Putamen (tissue), 1 donor: ENCODE data around the gene UXS1.

Source experiments
- DNase-seq: peaks from one replicate; pipeline ENCODE4 v3.0.0-alpha.2; 2016; ENCODE audit warnings: low spot score

The UXS1 gene

DNA sequence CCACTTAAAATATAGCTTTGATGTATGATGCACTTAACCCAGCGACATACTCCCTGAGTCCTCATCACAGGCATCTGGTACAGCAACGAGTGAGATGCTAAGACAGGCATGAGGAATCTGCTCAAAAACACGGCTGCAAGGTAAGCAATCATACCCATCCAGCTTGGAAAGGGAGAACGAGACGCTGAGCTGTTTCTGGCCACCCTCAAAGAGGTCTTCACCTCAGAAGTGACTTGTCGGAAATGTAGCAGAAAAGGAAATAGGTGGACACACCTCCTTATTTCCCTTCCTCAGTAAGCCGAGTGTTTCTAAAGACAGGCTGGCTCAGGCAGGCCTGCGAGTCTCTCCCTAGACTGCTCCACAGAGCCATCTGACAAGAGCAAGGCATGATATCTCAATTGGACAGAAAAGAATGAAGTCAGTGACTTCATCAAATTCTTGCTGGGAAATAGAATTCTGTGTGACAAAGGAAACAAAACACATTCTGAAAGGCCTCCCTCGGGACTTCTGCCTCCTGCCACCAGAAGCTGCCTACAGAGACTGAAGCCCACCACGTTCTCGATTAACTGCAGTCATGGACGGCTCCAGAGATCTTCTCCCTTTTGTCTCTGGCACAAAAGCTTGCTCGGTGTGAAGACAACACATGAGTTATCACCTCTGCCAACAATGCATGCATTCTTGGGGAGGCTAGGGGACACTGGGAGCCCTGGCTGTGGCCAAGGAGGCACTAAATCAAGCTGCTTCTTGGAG is 84.3 kb downstream of the UXS1 start:
- DNase-seq = no peak

DNA sequence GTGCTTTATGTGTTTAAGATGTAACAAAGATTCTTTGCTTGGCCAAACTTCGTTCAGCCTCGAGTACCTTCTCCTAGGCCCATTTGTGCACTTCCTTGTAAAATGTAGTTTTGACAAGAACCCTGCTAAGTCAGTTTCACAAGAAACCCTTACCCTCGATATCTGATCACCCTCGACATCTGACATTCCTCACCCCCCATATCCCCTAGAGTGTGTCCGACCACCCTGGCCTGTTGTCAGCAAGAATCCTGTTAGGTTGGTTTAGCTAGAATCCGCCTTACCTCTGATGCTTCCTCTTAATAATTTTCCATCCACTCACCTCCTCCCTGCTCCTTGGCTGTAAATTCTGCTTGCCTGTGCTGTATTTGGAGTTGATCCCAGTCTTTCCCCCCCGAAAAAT is 85.3 kb downstream of the UXS1 start:
- no peak for DNase-seq

DNA sequence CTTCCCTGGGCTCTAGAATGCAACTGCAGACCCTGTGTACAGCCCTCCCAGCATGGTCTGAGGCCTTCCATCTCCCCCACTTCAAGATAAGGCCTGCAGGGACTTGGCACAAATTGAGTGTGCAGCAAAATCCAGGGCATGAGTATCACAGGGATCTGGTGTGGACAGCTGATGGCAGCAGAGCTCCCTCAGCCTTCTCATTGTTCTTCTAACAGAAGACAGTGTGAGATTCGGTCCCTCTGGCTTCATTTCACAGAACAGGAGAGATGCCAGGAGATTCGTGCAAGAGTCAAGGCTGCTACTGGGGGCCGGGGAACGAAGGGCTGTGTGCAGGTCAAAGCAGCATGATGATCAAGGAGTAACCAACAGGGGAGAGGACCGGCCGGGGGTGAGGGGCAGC is 85.8 kb downstream of the UXS1 start:
- DNase-seq = peak; percentile 17

DNA sequence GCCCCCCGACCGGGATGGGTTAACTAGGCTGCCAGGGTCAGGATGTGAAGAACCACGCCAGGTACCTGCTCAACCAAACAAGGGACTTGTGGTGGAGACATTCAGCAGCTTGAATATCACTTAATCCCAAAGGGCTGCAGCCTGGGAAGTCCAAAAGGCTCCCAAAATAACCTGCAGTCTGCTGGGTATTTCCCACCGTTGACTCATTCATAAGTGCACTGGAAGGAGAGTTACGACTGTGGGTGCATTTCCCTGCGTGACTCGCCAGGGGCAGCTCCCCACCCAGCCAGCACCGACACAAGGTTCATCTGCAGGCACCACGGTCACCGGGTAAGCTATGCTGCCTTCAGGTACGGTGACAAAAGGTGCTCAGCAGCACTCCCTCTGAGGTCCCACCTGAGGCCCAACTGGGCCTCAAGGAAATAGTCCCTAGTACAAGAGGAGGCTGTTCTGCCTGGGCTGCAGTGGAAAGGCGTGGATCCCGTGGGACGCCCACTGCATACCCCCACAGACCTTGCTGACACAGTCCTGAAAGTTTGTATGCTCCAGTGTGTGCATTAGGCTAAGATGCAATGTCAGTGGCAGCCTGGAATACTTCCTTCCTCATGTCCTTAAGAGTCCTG is 86.5 kb downstream of the UXS1 start:
- DNase-seq = no peak

DNA sequence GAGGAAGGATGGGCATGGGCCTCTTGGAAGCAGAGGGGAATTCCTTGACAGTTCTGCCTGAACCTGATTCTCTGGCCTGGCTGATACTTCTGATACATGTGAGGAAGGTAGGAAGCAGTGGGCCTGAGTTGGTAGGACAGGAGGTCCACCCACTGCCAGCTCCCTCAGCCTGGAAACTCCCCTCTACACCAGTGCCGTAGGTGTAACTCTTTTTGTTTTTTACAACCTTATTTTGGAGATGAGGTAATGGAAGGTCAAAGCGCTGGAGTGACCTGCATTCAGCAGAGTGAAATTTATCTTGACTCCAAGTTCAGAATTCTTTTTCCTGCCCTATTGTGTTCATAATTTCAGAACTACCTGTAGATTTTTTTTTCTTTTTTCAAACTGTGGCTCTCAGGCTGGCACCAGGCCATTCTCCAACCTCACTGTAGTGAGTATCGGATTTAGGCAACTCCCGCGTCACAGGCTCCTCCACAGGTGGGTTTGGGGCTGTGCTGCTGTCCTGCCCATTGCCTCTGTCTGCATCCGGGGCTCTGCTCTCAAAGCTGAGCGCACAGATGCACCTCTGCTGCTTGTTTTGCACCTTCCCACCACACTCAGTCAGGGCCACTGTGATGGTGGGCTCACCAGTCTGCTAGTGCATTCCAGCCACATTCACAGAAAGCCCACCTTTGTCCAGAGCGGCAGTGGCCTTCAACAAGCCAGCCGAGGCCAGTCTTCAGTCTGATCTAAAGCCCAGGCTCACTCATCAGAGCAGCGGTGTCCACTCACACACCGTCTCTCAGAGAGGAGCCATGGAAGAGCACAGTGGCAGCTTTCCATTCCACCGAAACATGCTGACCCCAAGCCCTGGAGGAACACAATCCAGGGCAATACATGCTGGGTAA is 87.2 kb downstream of the UXS1 start:
- no peak for DNase-seq

DNA sequence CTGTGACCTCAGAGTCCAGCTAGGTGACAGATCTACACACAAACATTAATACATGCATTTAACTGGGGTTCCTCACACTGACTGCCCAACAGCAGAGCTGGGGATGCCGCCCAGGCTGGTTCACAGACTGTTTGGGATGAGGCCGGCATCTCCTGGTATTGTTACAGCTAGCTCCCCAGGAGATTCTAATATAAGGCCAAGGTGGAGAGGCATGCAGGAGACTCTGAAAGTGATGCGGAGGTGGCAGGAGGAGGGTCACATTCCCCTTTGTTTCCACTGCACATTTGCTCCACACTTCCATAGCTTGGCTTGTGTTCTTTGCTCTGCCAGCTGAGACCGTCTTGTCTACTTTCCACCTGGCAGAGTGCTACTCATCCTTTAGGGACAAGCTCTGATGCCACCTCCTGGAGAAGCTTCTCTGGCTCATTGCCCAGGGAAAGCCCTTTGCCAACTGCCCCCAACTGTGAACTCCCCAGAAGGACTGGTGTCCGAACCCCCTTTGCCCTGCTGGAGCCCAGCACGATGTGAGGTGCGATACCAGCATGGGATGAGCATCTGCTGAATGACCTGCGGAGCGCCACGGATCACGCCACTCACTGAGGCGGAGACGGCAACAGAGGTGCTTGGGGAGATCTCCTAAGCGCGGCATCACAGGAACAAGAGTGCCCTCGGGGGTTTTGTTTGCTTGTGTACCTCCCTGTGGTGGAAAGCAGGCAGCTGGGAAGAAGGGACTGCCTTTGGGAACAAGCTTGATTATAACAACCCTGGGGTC is 88.8 kb downstream of the UXS1 start:
- DNase-seq = no peak

DNA sequence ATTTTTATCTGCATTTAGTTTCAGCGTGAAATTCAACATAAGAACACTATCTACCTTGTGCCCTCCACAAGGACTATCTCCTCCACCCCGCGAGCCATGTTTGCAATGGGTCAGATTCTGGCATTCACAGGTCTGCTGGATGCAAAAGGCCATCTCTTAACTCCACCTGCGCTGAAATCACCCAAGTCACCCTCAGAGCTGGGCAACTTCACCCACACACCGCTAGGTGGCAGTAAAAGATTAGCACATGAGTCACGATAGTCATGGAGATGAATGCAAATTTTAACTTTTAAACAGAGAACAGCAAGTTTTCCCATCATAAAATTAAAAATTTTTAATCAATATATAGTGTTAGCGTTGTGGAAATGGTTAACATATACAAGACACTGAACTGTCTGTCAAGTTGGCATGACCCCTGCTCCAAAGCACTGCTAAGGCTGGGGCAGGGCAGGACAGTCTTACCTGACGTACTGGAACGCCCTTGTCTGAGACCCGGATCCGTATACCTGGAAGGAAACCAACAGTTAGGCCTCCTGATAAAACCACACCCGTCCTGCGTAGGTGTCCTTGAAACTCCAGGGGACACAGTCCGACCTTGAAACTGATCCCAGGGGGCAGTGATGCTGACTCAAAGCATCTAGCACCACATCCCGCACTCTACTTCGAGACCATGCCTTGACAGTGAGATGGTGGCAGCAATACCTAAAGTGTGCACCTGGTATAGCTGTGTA is 89.6 kb downstream of the UXS1 start:
- DNase-seq = peak; percentile 38

DNA sequence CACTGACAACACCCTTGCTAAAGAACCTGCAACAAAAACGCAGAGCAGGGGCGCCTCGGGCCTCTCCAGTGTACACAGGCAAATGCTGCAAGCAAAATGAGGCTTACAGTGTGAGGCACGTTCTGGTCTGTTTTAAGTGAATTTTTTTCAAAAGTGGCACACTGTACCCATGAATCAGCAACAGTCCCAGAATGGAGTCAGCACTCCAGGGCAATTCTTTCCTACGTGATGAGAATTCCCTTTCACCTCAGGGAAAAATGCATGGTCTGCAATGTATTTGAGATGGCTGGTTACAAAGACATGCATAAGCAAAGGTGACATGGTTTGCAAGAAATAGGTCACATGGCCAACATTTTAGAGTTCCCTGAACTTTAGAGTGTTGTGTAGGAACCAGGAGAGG is 94.4 kb downstream of the UXS1 start:
- no peak for DNase-seq

DNA sequence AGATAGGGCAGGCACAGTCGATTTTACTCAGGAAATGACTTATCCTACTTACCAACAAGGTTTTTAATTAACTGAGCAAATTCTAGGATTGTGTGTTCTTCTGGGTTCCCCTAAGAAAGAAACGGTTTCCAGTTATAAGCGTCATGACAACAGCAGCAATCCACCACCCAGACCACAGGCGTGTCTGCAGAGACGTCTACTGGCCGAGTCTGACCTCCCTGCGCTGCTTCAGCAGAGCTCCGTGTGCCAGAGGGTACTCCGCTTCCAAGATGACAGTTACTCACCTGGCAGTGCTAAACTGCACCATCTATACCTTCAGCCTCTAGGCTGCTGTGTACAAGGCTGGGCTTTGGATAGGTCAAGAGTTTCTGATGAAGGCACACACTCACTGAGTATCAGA is 95.4 kb downstream of the UXS1 start:
- DNase-seq = no peak

DNA sequence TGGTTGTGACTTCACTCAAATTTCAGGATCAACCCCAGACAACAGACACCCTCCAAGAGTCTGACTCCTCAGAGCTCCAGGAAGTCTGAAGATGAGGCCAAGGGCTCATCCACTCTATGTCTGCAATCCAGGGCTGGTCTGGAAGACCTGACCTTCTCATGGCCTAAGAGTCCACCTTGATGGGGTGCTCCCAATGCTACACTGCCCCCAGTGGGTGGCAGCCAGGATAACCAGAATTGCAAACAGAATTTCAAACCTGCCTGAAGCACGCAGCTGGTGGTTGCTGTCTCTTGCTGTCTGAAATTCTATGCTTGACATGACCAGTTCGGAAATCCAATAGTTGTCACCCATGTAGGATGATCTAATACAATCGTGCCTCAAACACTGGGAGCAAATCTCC is 96.0 kb downstream of the UXS1 start:
- no peak for DNase-seq

DNA sequence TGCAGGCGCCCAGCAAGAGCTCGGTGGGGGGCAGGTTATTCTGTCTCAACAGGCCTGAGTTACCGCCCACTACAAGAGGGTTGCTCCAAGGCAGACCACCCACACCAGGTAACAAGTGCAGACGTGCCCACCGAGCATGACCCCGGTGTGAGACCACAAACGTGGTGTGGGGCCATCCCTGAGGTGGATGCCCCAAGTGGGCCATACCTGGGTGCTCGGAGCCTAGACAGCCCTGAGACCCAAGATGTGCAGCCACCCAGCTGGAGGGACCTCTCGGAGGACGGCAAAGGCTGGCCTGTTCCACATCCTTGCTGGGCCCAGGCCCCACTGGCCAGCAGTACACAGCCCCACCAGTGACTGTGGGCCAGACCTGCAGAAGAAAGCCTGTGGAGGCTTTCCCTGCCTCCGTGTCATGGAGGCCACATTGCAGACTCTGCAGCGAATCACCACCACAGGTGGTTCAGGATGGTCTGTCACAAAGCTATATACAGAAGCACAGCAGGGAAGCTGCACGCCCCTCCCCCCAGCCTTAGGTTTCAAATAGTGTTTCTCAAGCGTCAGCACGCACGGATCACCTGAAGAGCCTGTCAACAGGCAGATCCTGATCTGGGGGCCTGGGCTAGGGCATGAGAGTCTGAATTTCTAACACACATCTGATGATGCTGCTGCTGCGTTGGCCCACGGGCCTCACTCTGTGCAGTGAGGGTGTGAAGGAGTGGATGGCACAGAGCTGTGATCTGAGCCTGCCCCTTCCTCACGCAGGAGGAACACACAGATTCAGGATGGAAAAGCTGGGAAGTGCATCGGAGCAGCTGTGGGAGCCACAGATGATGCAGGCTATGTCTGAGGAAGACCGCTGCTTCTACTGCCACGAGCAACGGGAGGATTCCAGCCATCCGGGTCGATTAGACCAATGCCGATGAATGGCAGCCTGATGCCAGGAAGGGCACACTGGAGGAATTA is 96.8 kb downstream of the UXS1 start:
- no peak for DNase-seq

DNA sequence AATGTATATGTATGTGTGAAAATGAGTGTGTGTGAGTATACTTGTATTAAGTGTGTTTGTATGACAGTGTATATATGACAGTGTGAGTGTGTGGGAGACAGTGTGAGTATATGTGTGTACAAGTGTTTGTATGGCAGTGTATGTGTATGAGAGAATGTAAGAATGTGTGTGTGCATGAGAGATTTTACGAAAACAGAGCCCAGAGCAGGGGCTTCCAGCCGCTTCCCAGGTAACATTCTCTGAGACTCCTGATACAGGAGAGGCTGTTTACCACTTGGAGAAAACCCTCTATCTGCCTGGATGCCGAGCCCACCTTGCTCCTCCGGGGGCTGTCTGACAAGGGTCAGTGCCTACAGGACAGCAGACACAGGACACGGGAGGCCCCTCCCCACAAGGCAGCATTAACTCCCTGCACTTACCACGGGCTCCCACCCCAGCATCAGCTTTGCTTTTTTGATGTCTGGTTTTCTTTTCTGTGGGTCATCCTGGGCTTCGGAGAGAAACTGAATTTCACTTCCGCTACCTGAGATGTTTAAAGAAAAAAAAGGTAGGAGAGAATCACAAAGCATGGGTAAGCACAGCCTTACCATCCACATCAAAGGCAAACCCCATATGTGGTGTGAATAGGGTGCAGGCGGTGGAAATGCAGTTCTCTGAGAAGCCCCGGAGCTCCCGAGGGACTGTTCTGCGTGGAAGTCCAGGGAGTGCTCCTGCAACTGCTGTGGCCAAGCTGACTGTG is 97.6 kb downstream of the UXS1 start:
- DNase-seq = no peak

DNA sequence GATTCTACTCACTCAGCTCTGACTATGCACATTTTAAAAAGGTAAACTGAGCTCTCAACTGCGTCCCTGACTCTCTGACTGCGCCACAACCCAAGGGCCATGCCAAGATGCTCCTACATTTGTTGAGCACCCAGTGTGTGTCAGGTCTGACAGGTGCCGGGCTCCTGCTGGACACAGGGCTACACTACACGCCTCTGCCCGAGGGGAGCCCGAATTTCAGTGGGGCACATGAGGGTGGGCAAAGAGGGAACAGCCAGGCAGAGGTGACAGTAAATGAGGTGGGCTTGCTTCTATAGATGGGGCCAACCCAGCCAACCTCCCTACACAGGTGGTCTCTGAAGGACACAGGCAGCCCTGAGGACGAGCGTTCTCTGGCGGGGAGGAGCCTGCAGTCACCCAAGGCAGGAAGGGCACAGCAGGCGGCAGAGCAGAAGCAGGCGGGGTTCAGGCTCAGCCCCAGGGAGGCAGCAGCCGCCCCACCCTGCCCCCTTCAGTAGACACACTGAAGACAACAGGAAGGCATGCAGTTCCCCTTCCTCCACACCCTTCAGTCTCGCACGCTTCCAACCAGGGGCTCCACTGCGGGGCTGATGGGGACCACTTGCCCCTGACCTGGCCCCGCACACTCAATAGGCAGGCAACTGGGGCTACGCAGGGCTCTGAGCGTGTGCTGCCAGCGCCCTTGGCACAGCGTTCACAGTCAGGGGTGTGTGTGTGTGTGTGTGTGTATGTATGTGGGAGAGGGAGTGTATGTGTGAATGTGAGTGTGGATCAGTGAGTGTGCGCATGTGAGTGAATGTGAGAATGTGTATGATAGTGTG is 98.4 kb downstream of the UXS1 start:
- DNase-seq = no peak

DNA sequence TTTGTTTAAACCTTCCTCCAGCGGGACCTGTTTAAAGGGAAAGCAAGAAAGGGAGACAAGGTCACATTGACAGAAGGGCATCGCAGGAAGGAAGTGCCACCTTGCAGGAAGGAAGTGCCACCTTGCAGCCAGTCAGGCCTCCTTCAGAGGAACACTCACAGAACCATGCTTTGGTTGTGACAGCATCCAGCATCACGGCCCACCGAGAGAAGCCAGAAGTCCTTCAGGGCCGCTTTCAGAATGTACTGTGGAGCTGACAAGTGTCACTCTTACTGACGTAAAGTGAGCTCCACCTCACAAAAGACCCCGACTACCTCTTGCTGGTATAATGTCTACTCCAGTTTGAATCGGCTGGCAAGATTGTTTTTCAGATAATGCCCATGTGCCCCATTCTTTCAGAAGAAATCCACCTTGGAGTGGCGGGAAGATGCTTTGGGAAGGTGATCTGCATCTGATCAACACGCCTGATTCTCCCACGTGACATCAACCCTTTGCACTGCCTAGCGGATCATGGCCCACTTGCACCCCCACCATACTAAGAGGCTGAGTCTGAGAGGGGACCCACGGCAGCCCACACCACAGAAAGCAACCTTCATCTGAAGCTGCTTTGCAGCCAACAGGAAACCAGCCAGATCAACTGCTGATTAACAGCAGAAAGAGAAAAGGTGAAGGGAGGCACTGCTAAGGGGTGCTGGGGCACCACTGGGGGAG is 99.8 kb downstream of the UXS1 start:
- no peak for DNase-seq

DNA sequence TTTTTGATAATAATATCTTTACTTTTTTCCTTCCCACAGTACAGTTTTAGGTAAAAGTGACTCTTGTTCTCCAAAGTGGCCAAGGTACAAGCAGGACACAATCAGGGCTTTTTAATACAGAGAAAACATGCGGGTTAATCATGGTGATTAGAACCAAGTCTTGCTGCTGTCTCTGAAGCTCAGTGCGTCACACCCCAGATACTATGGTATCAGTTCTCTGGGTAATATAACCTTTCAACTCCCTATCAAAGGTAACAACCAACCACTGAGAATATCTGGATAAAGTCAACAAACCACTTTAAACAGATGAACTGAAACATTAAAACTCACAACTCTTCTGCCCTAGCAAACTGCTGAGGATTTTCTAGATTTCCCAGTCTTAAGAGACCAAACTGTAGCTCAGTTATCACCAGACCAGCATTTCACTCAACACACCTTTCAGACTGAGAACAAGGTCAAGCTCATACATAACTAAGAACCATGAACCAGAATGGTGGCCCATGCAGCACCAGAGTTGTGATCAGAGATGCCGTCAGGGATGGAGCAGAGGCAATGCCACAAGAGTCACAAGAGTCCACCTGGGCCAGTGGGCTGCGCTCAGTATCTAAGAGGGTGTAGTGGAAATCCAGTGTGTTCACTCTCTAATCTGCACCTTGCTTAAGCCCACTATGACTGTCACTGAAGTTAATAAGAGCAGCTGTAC is 103.0 kb downstream of the UXS1 start:
- DNase-seq = no peak

DNA sequence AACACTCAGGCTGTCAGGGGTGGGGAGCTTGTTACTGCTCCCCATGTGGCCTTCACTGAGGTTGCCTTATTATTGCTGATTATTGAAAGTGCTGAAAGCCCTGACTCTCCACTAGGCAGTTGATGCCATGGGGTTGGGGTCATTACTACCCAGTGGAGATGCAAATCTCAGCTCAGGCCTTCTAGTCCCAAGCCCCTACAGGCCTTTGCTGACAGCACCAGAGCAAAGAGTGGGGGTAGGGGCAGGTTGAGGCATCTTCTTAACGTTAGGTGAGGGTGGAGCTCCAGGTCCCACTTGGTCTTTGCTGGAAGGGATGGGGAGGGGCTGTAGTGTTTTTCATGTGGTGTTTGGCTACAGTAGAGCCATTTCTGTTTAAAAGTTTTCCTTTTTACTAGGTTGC is 104.5 kb downstream of the UXS1 start:
- no peak for DNase-seq

DNA sequence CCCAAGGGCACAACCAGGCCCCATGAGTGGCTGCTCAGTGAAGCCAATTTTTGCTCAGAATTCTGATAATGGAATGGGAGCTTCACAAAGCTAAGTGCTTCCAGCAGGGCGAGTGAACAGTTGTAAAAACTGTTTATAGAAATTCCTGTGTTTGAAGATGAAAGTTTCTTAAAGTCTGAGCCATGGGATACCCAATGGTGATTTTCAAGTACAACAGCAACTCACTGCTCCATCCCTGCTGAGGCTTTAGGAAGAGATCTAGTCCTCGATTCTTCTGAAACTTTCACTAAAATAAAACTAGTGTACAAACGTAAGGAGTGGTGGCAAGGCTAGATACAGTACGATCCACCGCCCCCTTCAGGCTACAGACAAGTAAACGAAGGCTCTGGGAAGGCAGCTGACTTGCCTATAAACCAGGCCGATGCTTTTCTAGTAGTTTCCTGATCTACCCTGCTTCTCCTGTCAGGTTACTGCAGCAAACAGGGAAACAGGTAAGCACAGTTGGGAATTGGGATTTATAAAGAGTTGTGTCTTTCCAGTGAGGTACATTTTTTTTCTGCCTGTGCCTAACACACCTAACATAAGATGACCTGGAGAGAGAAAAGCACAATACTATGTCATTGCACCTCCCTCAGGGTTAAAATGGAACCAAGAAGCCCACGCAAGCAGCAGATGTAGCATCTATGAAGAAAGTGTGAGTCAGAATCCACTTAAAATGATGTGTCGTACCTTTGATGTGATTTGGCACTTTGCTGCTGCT is 108.7 kb downstream of the UXS1 start:
- peak; percentile 72 for DNase-seq
